Keratinocyte (primary cell): Measurements from ENCODE around the gene TRAPPC3L. TPM values are rescaled to one million over a fixed set of nuclear protein-coding genes. Genes with fewer than 3 reads are reported as not detected.

Source experiments
- DNase-seq: peaks from one replicate; pipeline ENCODE4 v3.0.0-alpha.2; 2011; ENCODE audit warnings: low read depth, missing footprints, low spot score
- FAIRE-seq: peaks from 2 replicates; lab custom pipeline; 2011; peaks lifted over from hg19 to GRCh38; lab: Jason Lieb, UNC
- H2AFZ ChIP-seq: 2 replicates; pipeline ENCODE4 v1.6.0; 2012; ENCODE audit warnings: low read length, control low read depth, inconsistent platforms; ENCODE audit not compliant: control insufficient read depth
- H3K27ac ChIP-seq: 2 replicates; pipeline ENCODE4 v1.5.1; 2011; ENCODE audit warnings: low read length; ENCODE audit not compliant: control insufficient read depth, insufficient read depth
- H3K27me3 ChIP-seq: 3 replicates; pipeline ENCODE4 v1.6.0; 2011; ENCODE audit warnings: low read length; ENCODE audit not compliant: control insufficient read depth, insufficient read depth; ENCODE audit errors: extremely low read depth
- H3K36me3 ChIP-seq, 2 experiments: 2 replicates in 1 of 2; 3 replicates in 1 of 2; pipeline ENCODE4 v1.5.1; 2011; ENCODE audit warnings: low read length in 2 of 2, mild to moderate bottlenecking in 1 of 2; ENCODE audit not compliant: control insufficient read depth in 2 of 2, insufficient read depth in 2 of 2; ENCODE audit errors: extremely low read depth in 1 of 2
- H3K4me1 ChIP-seq: 3 replicates; pipeline ENCODE4 v1.5.1; 2011; ENCODE audit warnings: low read length; ENCODE audit not compliant: control insufficient read depth, insufficient read depth; ENCODE audit errors: extremely low read depth
- H3K4me2 ChIP-seq: 3 replicates; pipeline ENCODE4 v1.6.0; 2011; ENCODE audit warnings: low read depth, low read length; ENCODE audit not compliant: control insufficient read depth, insufficient read depth; ENCODE audit errors: extremely low read depth
- H3K4me3 ChIP-seq, 3 experiments: fragments of 200-600 bp in 1 of 3; sonication (generic) in 1 of 3; 2 replicates in 2 of 3; 3 replicates in 1 of 3; pipeline ENCODE4 v1.5.1; 2011 to 2016; ENCODE audit warnings: low read length in 3 of 3, mild to moderate bottlenecking in 3 of 3, control low read depth in 2 of 3, inconsistent platforms in 1 of 3, low read depth in 1 of 3, mixed read lengths in 1 of 3, mixed run types in 1 of 3, moderate library complexity in 1 of 3; ENCODE audit not compliant: control insufficient read depth in 2 of 3, insufficient read depth in 2 of 3; ENCODE audit errors: extremely low read depth in 1 of 3
- H3K79me2 ChIP-seq: 2 replicates; pipeline ENCODE4 v1.6.0; 2012; ENCODE audit warnings: low read length; ENCODE audit not compliant: control insufficient read depth, insufficient read depth
- H3K9ac ChIP-seq: 3 replicates; pipeline ENCODE4 v1.6.0; 2011; ENCODE audit warnings: low read length; ENCODE audit not compliant: control insufficient read depth, insufficient read depth; ENCODE audit errors: extremely low read depth
- H3K9me1 ChIP-seq: 3 replicates; pipeline ENCODE4 v1.6.0; 2011; ENCODE audit warnings: low read length; ENCODE audit not compliant: control insufficient read depth, insufficient read depth; ENCODE audit errors: extremely low read depth
- H3K9me3 ChIP-seq: 2 replicates; pipeline ENCODE4 v1.5.1; 2012; ENCODE audit warnings: low read depth, low read length; ENCODE audit not compliant: control insufficient read depth
- H4K20me1 ChIP-seq: 3 replicates; pipeline ENCODE4 v1.6.0; 2011; ENCODE audit warnings: low read length; ENCODE audit not compliant: control insufficient read depth, insufficient read depth; ENCODE audit errors: extremely low read depth
- CTCF ChIP-seq, 3 experiments: IDR thresholded peaks in 1 of 3; conservative IDR thresholded peaks in 1 of 3; optimal IDR thresholded peaks in 1 of 3; 2 replicates in 2 of 3; 3 replicates in 1 of 3; pipeline versions ENCODE3 to v1.5.1; 2011; ENCODE audit warnings: low read length in 3 of 3, mild to moderate bottlenecking in 3 of 3, moderate library complexity in 2 of 3, control low read depth in 1 of 3, inconsistent platforms in 1 of 3; ENCODE audit not compliant: insufficient read depth in 2 of 3; ENCODE audit errors: extremely low read depth in 1 of 3
- EZH2 ChIP-seq: IDR thresholded peaks from one replicate; pipeline ENCODE4 v1.6.1; 2012; ENCODE audit warnings: inconsistent platforms, mild to moderate bottlenecking, low read length, moderate library complexity
- dilution Hi-C: fragments of 300-500 bp; cut with MboI; formaldehyde crosslinking; loops from one replicate; pipeline ENCODE4 v1.7.0; 2020; ENCODE audit warnings: low sequenced_read_pairs; ENCODE audit not compliant: extremely low pct_ligation_motif_present
- polyA plus RNA-seq, 5 experiments: library from polyadenylated mRNA; depleted of rRNA in 3 of 5; stranded (reverse) in 3 of 5; stranded (forward) in 1 of 5; unstranded in 1 of 5; fragments of >200 nt; gene quantifications; 1 replicate in 1 of 5; 2 replicates in 3 of 5; 3 replicates in 1 of 5; pipeline versions ENCODE4 v1.2.1 to v1.2.3, GENCODE V29; 2011 to 2012; ENCODE audit warnings: missing spikeins in 2 of 5, low read depth in 1 of 5, low replicate concordance in 1 of 5

TRAPPC3L gene
- polyA plus RNA-seq, 1 donor (not counting 4 experiments of a cell fraction or from before 2014, with no cell fraction given), result 0.31 TPM

GRCh38 chr6:116564921-116565872, 19.7 kb upstream of the TRAPPC3L start:
- Histone ChIP-seq H3K9ac (no peak overlapping the region), H3K4me1 (peaks cover 17% of the 10 kb centered on the region), H3K27me3 (no peaks in the 10 kb centered on the region), H3K27ac (no peak overlapping the region), H3K4me3 (peak overlapping the region in 1 of 3 experiments; percentile 4), H3K9me3 (no peaks in the 10 kb centered on the region), H3K9me1 (no peaks in the 10 kb centered on the region), H3K4me2 (peak overlapping the region; percentile 11), H3K79me2 (peaks cover 2% of the 10 kb centered on the region), H4K20me1 (no peaks in the 10 kb centered on the region), H2AFZ (peak overlapping the region; percentile 44), H3K36me3 (no peaks in the 10 kb centered on the region)
- dilution Hi-C loops, result no loop called here
- DNase-seq (no peak), FAIRE-seq (no peak)
- TF ChIP-seq EZH2 (no peak), CTCF (optimal IDR thresholded peaks at IDR 0.05 in 1 of 3, IDR thresholded peaks at IDR 0.05 in 1 of 3, conservative IDR thresholded peaks at IDR 0.05 in 1 of 3; ENCODE audit: extremely low read depth in 1 of 3, insufficient read depth in 2 of 3, low read length in 3 of 3) (no peak)

GRCh38 chr6:116564311-116564710, 18.8 kb upstream of the TRAPPC3L start:
- dilution Hi-C loops, result no loop called here
- Histone ChIP-seq H3K27me3 (no peaks in the 10 kb centered on the region), H4K20me1 (no peaks in the 10 kb centered on the region), H3K79me2 (no peaks in the 10 kb centered on the region), H3K36me3 (no peaks in the 10 kb centered on the region), H3K4me1 (peaks cover 13% of the 10 kb centered on the region), H3K9me1 (no peaks in the 10 kb centered on the region), H3K4me3 (no peak overlapping the region), H3K9ac (no peak overlapping the region), H3K4me2 (no peak overlapping the region), H3K9me3 (no peaks in the 10 kb centered on the region), H2AFZ (peak overlapping the region; percentile 21), H3K27ac (no peak overlapping the region)
- DNase-seq (no peak), FAIRE-seq (no peak)
- TF ChIP-seq CTCF (optimal IDR thresholded peaks at IDR 0.05 in 1 of 3, IDR thresholded peaks at IDR 0.05 in 1 of 3, conservative IDR thresholded peaks at IDR 0.05 in 1 of 3; ENCODE audit: extremely low read depth in 1 of 3, insufficient read depth in 2 of 3, low read length in 3 of 3), result no peak
- no peak for TF ChIP-seq EZH2
